Fibroblast of gingiva (primary cell): Measurements from ENCODE around the gene NUPR2.
"Not testable (repeated sequence)": the region's sequence is repeated elsewhere in the genome, so short reads cannot be mapped to it uniquely, and the experiment has no call there.

Experiments
- DNase-seq: peaks from one replicate; pipeline ENCODE4 v3.0.0-alpha.2; 2011; ENCODE audit warnings: low read depth

The NUPR2 gene

GRCh38 chr7:56115852-56116538 lies at the start of gene NUPR2:
Gene NUPR2, minus strand, starts transcription at chr7:56116417. Its CDS starts 103 bp downstream, at chr7:56116314.
- DNase-seq = no peak

GRCh38 chr7:56157238-56157790 lies 41.1 kb upstream of the NUPR2 start:
- no peak for DNase-seq

- DNase-seq = not testable (repeated sequence)
Measured at GRCh38 chr7:56131062-56131461, 14.8 kb upstream of the NUPR2 start.

- no peak for DNase-seq
Measured at GRCh38 chr7:56127241-56127975, 11.2 kb upstream of the NUPR2 start.

- DNase-seq = no peak
Measured at GRCh38 chr7:56125831-56126230, 9.6 kb upstream of the NUPR2 start.

GRCh38 chr7:56124981-56125380 lies 8.8 kb upstream of the NUPR2 start:
- no peak for DNase-seq

GRCh38 chr7:56121440-56121839 lies 5.2 kb upstream of the NUPR2 start:
- no peak for DNase-seq

- not testable (repeated sequence) for DNase-seq
Measured at GRCh38 chr7:56112244-56112643, 4.0 kb downstream of the NUPR2 start.

GRCh38 chr7:56110611-56111010 lies 5.6 kb downstream of the NUPR2 start:
- no peak for DNase-seq

GRCh38 chr7:56107954-56108258 lies 8.3 kb downstream of the NUPR2 start:
- no peak for DNase-seq

GRCh38 chr7:56106108-56107073 lies 9.8 kb downstream of the NUPR2 start, which contains the start of gene CHCHD2:
Gene CHCHD2, minus strand, starts transcription at chr7:56106476. Its CDS starts 63 bp downstream, at chr7:56106413.
- peak; percentile 99 for DNase-seq

- DNase-seq = peak; percentile 71
Measured at GRCh38 chr7:56105508-56105907, 10.7 kb downstream of the NUPR2 start.

GRCh38 chr7:56104138-56104537 lies 12.1 kb downstream of the NUPR2 start:
- not testable (repeated sequence) for DNase-seq

- no peak for DNase-seq
Measured at GRCh38 chr7:56099653-56100052, 16.6 kb downstream of the NUPR2 start.

- DNase-seq = not testable (repeated sequence)
Measured at GRCh38 chr7:56098187-56099008, 17.8 kb downstream of the NUPR2 start.

- DNase-seq = peak; percentile 94
Measured at GRCh38 chr7:56097700-56098099, 18.5 kb downstream of the NUPR2 start.

- peak; percentile 93 for DNase-seq
Measured at GRCh38 chr7:56092789-56093531, 23.3 kb downstream of the NUPR2 start, which contains the start of gene PHKG1. Gene PHKG1, minus strand, starts transcription at chr7:56092952. Its CDS starts 4,011 bp downstream, at chr7:56088941.

GRCh38 chr7:56092388-56092787 lies 23.8 kb downstream of the NUPR2 start:
- not testable (repeated sequence) for DNase-seq

GRCh38 chr7:56091591-56091990 lies 24.6 kb downstream of the NUPR2 start:
- peak; percentile 98 for DNase-seq

GRCh38 chr7:56087445-56087844 lies 28.8 kb downstream of the NUPR2 start:
- DNase-seq = no peak
